Measurements from ENCODE around the gene RAD51B.
"Not testable (repeated sequence)": the region's sequence is repeated elsewhere in the genome, so short reads cannot be mapped to it uniquely, and the experiment has no call there.

RAD51B gene

DNA sequence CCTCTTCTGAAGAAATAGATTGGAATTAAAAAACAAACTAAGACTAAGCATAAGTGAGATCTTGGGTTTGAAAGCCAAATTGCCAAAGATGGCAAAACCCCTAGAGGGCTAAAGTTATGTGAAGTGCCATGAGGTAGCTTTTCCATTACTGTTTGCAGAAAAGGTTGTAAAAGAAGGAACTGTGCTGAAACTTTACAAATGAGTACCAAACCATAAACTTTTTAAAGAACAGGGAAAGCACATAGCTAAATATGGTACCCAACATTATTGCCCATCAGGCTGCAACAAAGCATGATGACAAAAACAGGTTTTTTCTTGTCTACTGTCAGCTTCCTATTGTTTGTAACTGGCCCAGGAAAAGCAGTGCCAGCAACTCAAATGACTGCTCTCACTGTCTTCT lies 224.2 kb downstream of the RAD51B start:
- H3K4me3 ChIP-seq (ENCODE audit: control insufficient read depth, low read depth, low read length) = no peak overlapping the region
- TF ChIP-seq, protein P1, sequence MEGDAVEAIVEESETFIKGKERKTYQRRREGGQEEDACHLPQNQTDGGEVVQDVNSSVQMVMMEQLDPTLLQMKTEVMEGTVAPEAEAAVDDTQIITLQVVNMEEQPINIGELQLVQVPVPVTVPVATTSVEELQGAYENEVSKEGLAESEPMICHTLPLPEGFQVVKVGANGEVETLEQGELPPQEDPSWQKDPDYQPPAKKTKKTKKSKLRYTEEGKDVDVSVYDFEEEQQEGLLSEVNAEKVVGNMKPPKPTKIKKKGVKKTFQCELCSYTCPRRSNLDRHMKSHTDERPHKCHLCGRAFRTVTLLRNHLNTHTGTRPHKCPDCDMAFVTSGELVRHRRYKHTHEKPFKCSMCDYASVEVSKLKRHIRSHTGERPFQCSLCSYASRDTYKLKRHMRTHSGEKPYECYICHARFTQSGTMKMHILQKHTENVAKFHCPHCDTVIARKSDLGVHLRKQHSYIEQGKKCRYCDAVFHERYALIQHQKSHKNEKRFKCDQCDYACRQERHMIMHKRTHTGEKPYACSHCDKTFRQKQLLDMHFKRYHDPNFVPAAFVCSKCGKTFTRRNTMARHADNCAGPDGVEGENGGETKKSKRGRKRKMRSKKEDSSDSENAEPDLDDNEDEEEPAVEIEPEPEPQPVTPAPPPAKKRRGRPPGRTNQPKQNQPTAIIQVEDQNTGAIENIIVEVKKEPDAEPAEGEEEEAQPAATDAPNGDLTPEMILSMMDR (conservative IDR thresholded peaks at IDR 0.05; ENCODE audit: control insufficient read depth, insufficient read depth, low read depth, low read length) = no peak
- DNase-seq (ENCODE audit: low read depth) = no peak

DNA sequence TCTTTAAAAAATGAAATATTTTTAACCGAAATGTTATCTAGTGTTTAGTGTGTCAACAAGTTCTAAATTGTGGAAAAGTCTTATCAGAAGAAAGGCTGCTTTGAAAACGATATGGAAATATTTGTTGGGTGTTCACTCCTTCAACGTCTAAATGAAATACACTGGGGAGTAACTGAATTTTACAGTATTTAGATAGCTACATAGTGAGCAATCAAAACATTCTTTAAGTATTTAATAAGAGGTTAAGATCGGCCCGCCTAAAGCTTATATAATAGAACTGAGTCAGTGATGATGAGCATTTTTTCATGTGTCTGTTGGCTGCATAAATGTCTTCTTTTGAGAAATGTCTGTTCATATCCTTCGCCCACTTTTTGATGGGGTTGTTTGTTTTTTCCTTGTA lies 228.3 kb downstream of the RAD51B start:
- TF ChIP-seq, protein P1 (conservative IDR thresholded peaks at IDR 0.05; ENCODE audit: control insufficient read depth, insufficient read depth, low read depth, low read length) = no peak
- peak; percentile 33 for DNase-seq (ENCODE audit: low read depth)
- no peak overlapping the region for H3K4me3 ChIP-seq (ENCODE audit: control insufficient read depth, low read depth, low read length)

DNA sequence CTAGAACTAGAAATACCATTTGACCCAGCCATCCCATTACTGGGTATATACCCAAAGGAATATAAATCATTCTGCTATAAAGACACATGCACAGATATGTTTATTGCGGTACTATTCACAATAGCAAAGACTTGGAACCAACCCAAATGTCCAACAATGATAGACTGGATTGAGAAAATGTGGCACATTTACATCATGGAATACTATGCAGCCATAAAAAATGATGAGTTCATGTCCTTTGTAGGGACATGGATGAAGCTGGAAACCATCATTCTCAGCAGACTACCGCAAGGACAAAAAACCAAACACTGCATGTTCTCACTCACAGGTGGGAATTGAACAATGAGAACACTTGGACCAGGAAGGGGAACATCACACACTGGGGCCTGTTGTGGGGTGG lies 229.2 kb downstream of the RAD51B start:
- not testable (repeated sequence) for DNase-seq (ENCODE audit: low read depth); H3K4me3 ChIP-seq (ENCODE audit: control insufficient read depth, low read depth, low read length)

DNA sequence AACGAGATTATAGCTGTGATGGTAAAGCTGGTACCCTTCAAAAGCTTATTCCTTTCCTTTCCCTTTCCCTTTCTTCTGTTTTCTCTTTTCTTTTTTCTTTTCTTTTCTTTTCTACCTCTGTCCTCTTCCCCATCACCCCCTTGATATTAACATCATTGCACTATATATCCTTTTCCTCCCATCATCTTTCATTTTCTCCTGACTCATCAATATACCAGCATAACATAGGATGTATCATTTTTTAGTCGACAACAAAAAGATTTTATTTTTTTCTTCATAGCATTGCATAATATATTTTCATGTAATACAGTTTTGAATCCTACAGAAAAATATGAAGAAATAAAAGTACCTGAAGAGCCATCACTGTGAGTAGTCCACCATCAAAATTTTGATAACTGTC lies 230.6 kb downstream of the RAD51B start:
- DNase-seq (ENCODE audit: low read depth) = no peak
- no peak overlapping the region for H3K4me3 ChIP-seq (ENCODE audit: control insufficient read depth, low read depth, low read length)

DNA sequence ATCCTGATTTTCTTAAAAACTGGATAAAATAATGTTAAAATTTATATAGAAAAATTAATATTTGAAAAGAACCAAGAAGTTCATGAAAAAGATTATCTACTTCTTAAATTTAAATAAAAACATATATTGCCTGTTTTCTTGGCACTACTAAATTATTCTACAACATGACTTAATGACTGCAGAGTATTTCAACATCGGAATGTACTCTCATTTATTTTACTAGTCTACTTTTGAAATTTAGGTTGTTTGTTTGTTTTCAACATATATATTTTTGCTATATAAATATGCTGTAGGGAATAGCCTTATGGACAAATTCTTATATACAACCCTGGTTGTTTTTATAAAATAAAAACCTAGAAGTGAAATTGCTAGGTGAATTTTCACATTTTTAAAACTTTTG lies 231.6 kb downstream of the RAD51B start:
- TF ChIP-seq, protein P1 (conservative IDR thresholded peaks at IDR 0.05; ENCODE audit: control insufficient read depth, insufficient read depth, low read depth, low read length) = no peak
- H3K4me3 ChIP-seq (ENCODE audit: control insufficient read depth, low read depth, low read length) = no peak overlapping the region
- DNase-seq (ENCODE audit: low read depth) = no peak

More for the DNA sequence above, 230.6 kb downstream of the RAD51B start:
- TF ChIP-seq, protein P1 (conservative IDR thresholded peaks at IDR 0.05; ENCODE audit: control insufficient read depth, insufficient read depth, low read depth, low read length) = no peak

DNA sequence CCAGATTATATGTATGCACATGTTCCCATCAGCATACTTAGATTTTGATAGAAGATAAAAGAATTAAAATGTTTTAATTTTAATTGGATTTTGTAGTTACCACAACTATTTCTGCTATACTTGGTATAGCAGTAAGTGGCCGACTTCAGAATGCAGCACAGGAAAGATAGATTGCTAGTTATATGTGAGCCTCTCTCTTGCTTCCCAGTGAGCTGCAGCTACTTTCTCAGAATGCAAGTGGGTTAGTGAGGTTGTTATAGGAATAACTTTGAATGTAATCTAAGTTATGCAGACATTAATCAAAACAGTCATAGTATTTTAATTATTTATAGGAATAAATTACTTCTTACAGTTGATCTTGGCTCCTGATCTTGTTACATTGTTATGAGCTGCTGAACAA lies 240.6 kb downstream of the RAD51B start:
- H3K4me3 ChIP-seq (ENCODE audit: control insufficient read depth, low read depth, low read length) = no peak overlapping the region
- DNase-seq (ENCODE audit: low read depth) = no peak
- TF ChIP-seq, protein P1 (conservative IDR thresholded peaks at IDR 0.05; ENCODE audit: control insufficient read depth, insufficient read depth, low read depth, low read length) = no peak

DNA sequence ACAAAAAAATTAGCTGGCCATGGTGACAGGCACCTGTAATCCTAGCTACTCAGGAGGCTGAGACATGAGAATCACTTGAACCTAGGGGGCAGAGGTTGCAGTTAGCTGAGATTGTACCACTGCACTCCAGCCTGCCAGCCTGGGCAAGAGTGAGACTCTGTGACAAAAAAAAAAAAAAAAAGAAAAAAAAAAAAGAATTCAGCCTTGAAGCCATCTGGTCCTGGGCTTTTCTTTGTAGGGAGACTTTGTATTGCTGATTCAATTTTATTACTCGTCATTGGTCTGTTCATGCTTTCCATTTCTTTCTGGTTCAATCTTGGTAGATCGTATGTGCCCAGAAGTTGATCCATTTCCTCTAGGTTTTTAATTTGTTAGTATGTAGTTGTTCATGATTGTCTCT lies 243.1 kb downstream of the RAD51B start:
- no peak overlapping the region for H3K4me3 ChIP-seq (ENCODE audit: control insufficient read depth, low read depth, low read length)
- TF ChIP-seq, protein P1 (conservative IDR thresholded peaks at IDR 0.05; ENCODE audit: control insufficient read depth, insufficient read depth, low read depth, low read length) = no peak
- no peak for DNase-seq (ENCODE audit: low read depth)

All from fibroblast of mammary gland (primary cell).